Activated CD8-positive, alpha-beta memory T cell treated with anti-CD3 and anti-CD28 coated beads, Interleukin-2, amount 50 U/mL, for 24 hours (primary cell): ENCODE results near the gene ARMC9.

Experiments
- DNase-seq: peaks from one replicate; pipeline ENCODE4 v3.0.0-alpha.2; 2020; ENCODE audit errors: extremely low read depth

The ARMC9 gene

GRCh38 chr2:231201475-231201814, 3.0 kb downstream of the ARMC9 start:
- no peak for DNase-seq

DNA sequence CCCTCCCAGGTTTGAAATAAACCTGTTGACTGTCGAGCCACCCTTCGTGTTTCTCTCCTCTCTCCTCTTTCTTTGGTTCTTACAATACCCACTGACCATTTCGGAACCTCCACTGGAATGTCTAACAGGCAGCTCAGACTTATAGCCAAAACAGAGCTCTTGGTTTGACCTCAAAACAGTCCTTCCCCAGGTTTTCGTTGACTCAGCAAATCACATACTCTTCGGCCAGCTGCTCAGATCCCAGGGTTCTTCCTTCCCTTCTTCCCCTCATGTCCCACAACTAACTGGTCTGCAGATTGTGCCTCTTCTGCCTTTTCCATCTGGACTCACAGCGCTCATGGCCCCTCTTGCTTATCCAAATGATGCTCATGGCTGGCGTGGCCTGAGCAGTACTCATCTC, 4.7 kb downstream of the ARMC9 start:
- DNase-seq, result no peak

DNA sequence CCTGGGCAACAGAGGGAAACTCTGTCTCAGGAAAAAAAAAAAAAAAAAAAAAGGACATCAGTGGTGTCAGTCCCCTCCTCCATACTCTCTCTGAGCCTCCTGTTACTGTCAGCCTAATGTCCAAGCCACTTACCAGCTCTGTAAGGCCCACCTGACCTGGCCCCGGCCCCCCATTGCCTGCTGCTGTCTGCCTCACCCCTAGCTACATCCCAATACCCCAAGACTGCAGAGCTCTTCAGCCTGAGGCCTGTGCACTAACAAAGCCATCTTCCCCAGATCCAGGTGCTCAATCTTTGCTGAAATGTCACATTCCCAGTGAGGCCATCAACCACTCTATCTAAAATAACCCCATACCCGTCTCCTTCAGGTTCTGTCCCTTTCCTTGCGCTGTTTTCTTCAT, 5.7 kb downstream of the ARMC9 start:
- no peak for DNase-seq

DNA sequence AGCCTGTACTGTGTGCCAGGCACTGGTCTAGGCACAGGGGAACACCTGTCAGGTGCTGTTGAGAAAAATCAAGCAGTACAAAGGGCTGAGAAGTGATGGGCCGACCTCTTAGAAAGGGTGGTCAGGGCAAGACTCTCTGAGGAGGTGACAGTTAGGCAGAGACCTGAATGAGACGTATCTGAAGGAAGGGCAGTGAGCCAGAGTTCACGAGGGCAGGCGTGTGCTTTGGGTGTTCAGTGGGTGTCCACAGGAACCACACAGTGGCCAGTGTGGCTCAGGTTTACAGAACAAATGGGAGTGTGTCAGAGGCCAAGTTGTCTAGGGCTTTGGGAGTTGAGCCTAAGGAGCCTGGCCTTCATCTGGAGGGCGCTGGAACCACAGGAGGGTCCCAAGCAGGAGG, 6.2 kb downstream of the ARMC9 start:
- no peak for DNase-seq

- no peak for DNase-seq
Observed at GRCh38 chr2:231207734-231208133, 9.3 kb downstream of the ARMC9 start.

GRCh38 chr2:231210782-231211181, 12.4 kb downstream of the ARMC9 start:
- DNase-seq, result no peak

DNA sequence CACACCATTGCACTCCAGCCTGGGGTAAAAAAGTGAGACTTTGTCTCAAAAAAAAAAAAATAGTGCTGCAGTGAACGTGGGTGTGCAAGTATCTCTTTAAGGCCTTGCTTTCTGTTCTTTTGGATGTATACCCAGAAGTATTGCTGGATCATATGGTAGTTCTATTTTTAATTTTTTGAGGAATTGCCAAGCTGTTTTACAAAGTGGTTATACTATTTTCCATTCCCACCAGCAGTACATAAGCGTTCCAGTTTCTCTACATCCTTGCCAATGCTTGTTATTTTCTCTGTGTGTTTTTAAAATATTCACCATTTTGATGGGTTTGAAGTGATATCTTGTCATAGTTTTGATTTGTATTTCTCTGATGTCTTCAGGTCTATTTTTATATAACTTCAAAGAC, 13.1 kb downstream of the ARMC9 start:
- no peak for DNase-seq

- no peak for DNase-seq
Observed at GRCh38 chr2:231212329-231212845, 14.0 kb downstream of the ARMC9 start.

DNA sequence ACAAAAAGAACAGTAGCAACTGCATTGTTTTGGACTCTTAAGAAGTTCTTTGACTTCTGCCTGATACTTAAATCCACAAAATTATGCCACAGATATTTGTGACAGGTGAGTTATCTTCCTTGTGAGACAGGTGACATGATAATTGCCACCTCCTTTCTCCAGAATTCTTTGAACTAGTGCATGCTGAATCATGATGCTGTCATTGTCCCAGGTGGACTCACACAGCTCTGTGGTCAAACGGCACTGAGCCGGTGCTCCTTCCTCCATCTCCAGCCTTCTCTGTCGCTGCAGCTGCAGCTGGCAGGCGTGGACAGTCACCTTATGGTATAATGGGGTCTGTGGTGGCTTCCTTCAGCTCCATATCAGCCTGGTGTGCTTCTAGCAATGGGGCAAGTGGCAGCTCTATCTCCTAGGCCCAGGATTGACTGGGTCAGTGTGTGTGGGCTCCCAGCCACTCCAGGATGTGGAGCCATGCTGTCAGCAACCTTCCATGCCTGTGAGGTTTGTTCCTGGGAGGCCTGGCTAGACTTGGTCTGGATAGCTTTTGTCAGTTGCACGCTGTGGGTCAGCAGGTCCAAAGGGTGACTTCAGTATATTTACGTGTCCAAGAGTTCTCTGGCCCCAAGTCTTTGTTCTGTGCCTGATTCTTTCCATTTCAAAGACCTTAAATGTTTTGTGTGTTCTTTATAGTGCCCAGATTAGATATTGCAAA, 15.7 kb downstream of the ARMC9 start:
- no peak for DNase-seq

DNA sequence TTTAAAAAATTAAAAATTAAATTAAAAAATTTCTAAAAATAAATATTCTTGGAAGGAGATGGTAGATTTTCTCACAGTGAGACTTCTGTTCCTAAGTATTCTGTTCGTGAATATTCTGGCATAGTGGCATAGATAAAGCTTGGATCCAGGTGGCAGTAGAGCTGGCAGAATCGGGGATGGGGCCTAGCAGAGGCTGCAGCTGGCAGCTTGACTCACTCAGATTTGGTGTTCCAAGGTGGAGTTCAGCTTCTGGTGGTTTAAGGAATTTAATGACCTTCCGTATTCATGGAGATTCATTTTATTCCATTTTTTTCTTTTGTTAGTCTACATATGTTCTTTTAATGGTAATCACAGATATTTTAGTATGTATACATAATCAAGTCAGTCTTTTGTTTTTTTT, 19.9 kb downstream of the ARMC9 start:
- DNase-seq, result no peak

DNA sequence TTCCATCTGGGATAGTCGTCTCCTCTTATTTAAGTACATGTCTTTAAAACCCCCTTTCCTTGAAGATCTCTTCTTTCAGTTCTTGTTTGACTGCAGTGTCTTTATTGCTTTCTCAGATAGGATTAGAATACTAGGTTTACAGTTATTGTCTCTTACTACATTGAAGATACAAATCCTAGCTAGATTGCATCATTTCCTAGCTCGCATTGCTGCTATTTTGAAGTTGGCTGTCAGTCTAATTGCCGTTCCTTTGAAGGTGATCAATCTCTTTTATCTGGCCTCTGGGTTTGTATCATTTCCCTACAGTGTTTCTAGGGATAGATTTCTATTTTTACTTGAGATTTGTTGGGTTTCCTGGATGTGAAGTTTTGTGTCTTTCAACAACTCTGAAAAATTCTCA, 20.9 kb downstream of the ARMC9 start:
- no peak for DNase-seq

DNA sequence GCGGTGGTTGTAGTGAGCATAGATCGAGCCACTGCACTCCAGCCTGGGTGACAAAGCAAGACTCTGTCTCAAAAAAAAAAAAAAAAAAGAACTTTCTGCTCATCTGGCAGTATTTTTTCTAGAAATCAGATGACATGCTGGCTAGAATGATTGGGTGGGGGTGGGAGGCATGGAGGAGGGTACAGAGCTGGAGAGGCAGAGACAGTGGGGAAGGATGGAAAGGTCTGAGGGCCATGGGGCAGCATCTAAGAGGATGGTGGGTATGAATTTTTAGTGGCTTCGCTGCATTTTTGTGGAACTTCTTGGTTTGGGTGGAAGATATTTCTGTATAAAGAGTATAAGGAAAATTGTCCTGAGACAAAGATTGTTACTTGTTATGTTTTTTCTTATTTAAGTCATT, 23.3 kb downstream of the ARMC9 start:
- no peak for DNase-seq

GRCh38 chr2:231222318-231223000, 24.0 kb downstream of the ARMC9 start:
- no peak for DNase-seq

DNA sequence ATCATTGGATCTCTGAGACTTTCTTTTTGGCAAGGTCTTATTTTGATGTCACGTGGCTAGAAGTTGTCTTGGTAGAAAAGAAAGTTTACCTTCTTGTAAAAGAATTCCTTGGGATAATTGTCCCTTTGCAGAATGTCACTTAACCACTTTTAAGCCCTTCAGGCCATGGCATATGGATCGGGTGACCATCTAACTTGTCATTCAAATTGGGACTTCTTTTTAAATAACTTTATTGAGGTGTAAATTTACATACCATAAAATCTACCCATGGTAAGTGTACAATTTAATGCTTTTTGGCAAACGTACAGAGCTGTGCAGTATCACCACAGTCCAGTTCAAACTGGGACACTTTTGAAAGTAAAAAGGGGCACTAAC, 24.6 kb downstream of the ARMC9 start:
- DNase-seq, result no peak

GRCh38 chr2:231223458-231223976, 25.1 kb downstream of the ARMC9 start:
- DNase-seq, result no peak

GRCh38 chr2:231227310-231228162, 29.1 kb downstream of the ARMC9 start:
- no peak for DNase-seq

GRCh38 chr2:231228223-231228622, 29.8 kb downstream of the ARMC9 start:
- no peak for DNase-seq

- no peak for DNase-seq
Observed at GRCh38 chr2:231228974-231229529, 30.6 kb downstream of the ARMC9 start.

- DNase-seq, result no peak
Observed at GRCh38 chr2:231235217-231235616, 36.8 kb downstream of the ARMC9 start.

DNA sequence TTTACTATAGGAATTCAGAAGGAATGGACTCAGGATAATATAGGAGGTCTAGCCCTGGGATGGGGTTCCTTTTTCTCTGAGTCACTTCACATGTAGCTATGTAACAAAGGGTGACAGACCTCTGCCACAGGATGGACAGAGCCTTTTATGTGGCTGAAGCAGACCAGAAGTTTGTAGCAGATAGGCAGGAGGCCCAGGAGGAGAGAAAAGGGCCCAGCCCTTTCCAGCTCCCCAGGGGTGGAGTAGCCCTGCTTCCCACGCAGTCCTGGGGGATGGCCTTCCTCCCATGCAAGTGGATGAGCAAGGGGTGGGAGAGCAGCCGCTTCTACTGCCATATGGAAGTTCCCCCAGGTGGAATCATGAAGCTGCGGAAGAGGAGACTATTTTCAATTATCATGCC, 40.3 kb downstream of the ARMC9 start:
- DNase-seq, result no peak

- DNase-seq, result no peak
Observed at GRCh38 chr2:231239751-231240150, 41.3 kb downstream of the ARMC9 start.
